Measurements from ENCODE around the gene COX10. TPM values are rescaled to one million over a fixed set of nuclear protein-coding genes. Genes with fewer than 3 reads are reported as not detected.

COX10 gene
- total and polyA plus RNA-seq, 9 donors = 11.4 to 16.1 (median 14.1) TPM

GRCh38 chr17:14091367-14091766, 22.1 kb downstream of the COX10 start:
- H3K27ac ChIP-seq (ENCODE audit: low read length) = no peak overlapping the region
- H3K4me3 ChIP-seq (ENCODE audit: low read length) = no peak overlapping the region
- DNase-seq = no peak
- H3K9me3 ChIP-seq (replicated peaks; ENCODE audit: control insufficient read depth, low read depth, low read length) = no peaks in the 10 kb centered on the region
- WGBS (ENCODE audit: insufficient coverage) = no CpG with 5 or more reads among the region's 4 CpGs
- H3K27me3 ChIP-seq (ENCODE audit: control insufficient read depth, insufficient read depth, low read length) = no peaks in the 10 kb centered on the region
- peaks cover 4% of the 10 kb centered on the region for H3K36me3 ChIP-seq (ENCODE audit: control insufficient read depth, insufficient read depth, low read length)
- H3K4me1 ChIP-seq (ENCODE audit: control insufficient read depth, insufficient read depth, low read length) = no peaks in the 10 kb centered on the region

GRCh38 chr17:14092808-14093207, 23.5 kb downstream of the COX10 start:
- H3K9me3 ChIP-seq (replicated peaks; ENCODE audit: control insufficient read depth, low read depth, low read length) = no peaks in the 10 kb centered on the region
- H3K4me3 ChIP-seq (ENCODE audit: low read length) = no peak overlapping the region
- H3K27me3 ChIP-seq (ENCODE audit: control insufficient read depth, insufficient read depth, low read length) = no peaks in the 10 kb centered on the region
- no CpG with 5 or more reads among the region's 1 CpG for WGBS (ENCODE audit: insufficient coverage)
- no peak for DNase-seq
- H3K36me3 ChIP-seq (ENCODE audit: control insufficient read depth, insufficient read depth, low read length) = peaks cover 4% of the 10 kb centered on the region
- H3K27ac ChIP-seq (ENCODE audit: low read length) = no peak overlapping the region
- no peaks in the 10 kb centered on the region for H3K4me1 ChIP-seq (ENCODE audit: control insufficient read depth, insufficient read depth, low read length)

- H3K9me3 ChIP-seq (replicated peaks; ENCODE audit: control insufficient read depth, low read depth, low read length) = no peaks in the 10 kb centered on the region
- WGBS (ENCODE audit: insufficient coverage) = 94% methylated on average over 2 of the region's 7 CpGs
- H3K4me3 ChIP-seq (ENCODE audit: low read length) = no peak overlapping the region
- H3K27me3 ChIP-seq (ENCODE audit: control insufficient read depth, insufficient read depth, low read length) = no peaks in the 10 kb centered on the region
- no peak overlapping the region for H3K27ac ChIP-seq (ENCODE audit: low read length)
- no peak for DNase-seq
- H3K36me3 ChIP-seq (ENCODE audit: control insufficient read depth, insufficient read depth, low read length) = peaks cover 4% of the 10 kb centered on the region
- no peaks in the 10 kb centered on the region for H3K4me1 ChIP-seq (ENCODE audit: control insufficient read depth, insufficient read depth, low read length)
These were observed 25.6 kb downstream of the COX10 start for GRCh38 chr17:14094676-14095601.

- H3K4me3 ChIP-seq (ENCODE audit: low read length) = no peak overlapping the region
- no peaks in the 10 kb centered on the region for H3K9me3 ChIP-seq (replicated peaks; ENCODE audit: control insufficient read depth, low read depth, low read length)
- 86% methylated on average over 1 of the region's 3 CpGs for WGBS (ENCODE audit: insufficient coverage)
- H3K27ac ChIP-seq (ENCODE audit: low read length) = no peak overlapping the region
- H3K36me3 ChIP-seq (ENCODE audit: control insufficient read depth, insufficient read depth, low read length) = peaks cover 4% of the 10 kb centered on the region
- no peaks in the 10 kb centered on the region for H3K27me3 ChIP-seq (ENCODE audit: control insufficient read depth, insufficient read depth, low read length)
- DNase-seq = no peak
- H3K4me1 ChIP-seq (ENCODE audit: control insufficient read depth, insufficient read depth, low read length) = no peaks in the 10 kb centered on the region
These were observed 26.3 kb downstream of the COX10 start for GRCh38 chr17:14095631-14096030.

- Histone ChIP-seq H3K4me1 (ENCODE audit: control insufficient read depth, insufficient read depth, low read length) (no peaks in the 10 kb centered on the region), H3K36me3 (ENCODE audit: control insufficient read depth, insufficient read depth, low read length) (peaks cover 7% of the 10 kb centered on the region), H3K27ac (ENCODE audit: low read length) (no peak overlapping the region), H3K9me3 (replicated peaks; ENCODE audit: control insufficient read depth, low read depth, low read length) (no peaks in the 10 kb centered on the region), H3K4me3 (ENCODE audit: low read length) (no peak overlapping the region), H3K27me3 (ENCODE audit: control insufficient read depth, insufficient read depth, low read length) (no peaks in the 10 kb centered on the region)
- DNase-seq = no peak
- 90% methylated on average over 1 of the region's 3 CpGs for WGBS (ENCODE audit: insufficient coverage)
These were observed 28.9 kb downstream of the COX10 start for GRCh38 chr17:14098246-14098645.

- Histone ChIP-seq H3K4me3 (ENCODE audit: low read length) (no peak overlapping the region), H3K9me3 (replicated peaks; ENCODE audit: control insufficient read depth, low read depth, low read length) (no peaks in the 10 kb centered on the region), H3K36me3 (ENCODE audit: control insufficient read depth, insufficient read depth, low read length) (peaks cover 7% of the 10 kb centered on the region), H3K27me3 (ENCODE audit: control insufficient read depth, insufficient read depth, low read length) (no peaks in the 10 kb centered on the region), H3K27ac (ENCODE audit: low read length) (no peak overlapping the region), H3K4me1 (ENCODE audit: control insufficient read depth, insufficient read depth, low read length) (no peaks in the 10 kb centered on the region)
- no CpG with 5 or more reads among the region's 3 CpGs for WGBS (ENCODE audit: insufficient coverage)
- no peak for DNase-seq
These were observed 32.7 kb downstream of the COX10 start for GRCh38 chr17:14101976-14102375.

- Histone ChIP-seq H3K36me3 (ENCODE audit: control insufficient read depth, insufficient read depth, low read length) (peaks cover 7% of the 10 kb centered on the region), H3K4me3 (ENCODE audit: low read length) (no peak overlapping the region), H3K9me3 (replicated peaks; ENCODE audit: control insufficient read depth, low read depth, low read length) (no peaks in the 10 kb centered on the region), H3K27ac (ENCODE audit: low read length) (no peak overlapping the region), H3K27me3 (ENCODE audit: control insufficient read depth, insufficient read depth, low read length) (no peaks in the 10 kb centered on the region), H3K4me1 (ENCODE audit: control insufficient read depth, insufficient read depth, low read length) (no peaks in the 10 kb centered on the region)
- WGBS (ENCODE audit: insufficient coverage) = 97% methylated on average over 5 of the region's 8 CpGs
- no peak for DNase-seq
These were observed 34.5 kb downstream of the COX10 start for GRCh38 chr17:14103836-14104235.

- Histone ChIP-seq H3K4me1 (ENCODE audit: control insufficient read depth, insufficient read depth, low read length) (no peaks in the 10 kb centered on the region), H3K36me3 (ENCODE audit: control insufficient read depth, insufficient read depth, low read length) (peaks cover 7% of the 10 kb centered on the region), H3K27me3 (ENCODE audit: control insufficient read depth, insufficient read depth, low read length) (no peaks in the 10 kb centered on the region), H3K9me3 (replicated peaks; ENCODE audit: control insufficient read depth, low read depth, low read length) (no peaks in the 10 kb centered on the region), H3K4me3 (ENCODE audit: low read length) (no peak overlapping the region), H3K27ac (ENCODE audit: low read length) (no peak overlapping the region)
- WGBS (ENCODE audit: insufficient coverage) = 40% methylated on average over 2 of the region's 3 CpGs
- DNase-seq = no peak
These were observed 35.4 kb downstream of the COX10 start for GRCh38 chr17:14104734-14105133.

GRCh38 chr17:14107889-14108288, 38.6 kb downstream of the COX10 start:
- H3K4me3 ChIP-seq (ENCODE audit: low read length) = no peak overlapping the region
- H3K27ac ChIP-seq (ENCODE audit: low read length) = no peak overlapping the region
- no peaks in the 10 kb centered on the region for H3K27me3 ChIP-seq (ENCODE audit: control insufficient read depth, insufficient read depth, low read length)
- DNase-seq = no peak
- no peaks in the 10 kb centered on the region for H3K9me3 ChIP-seq (replicated peaks; ENCODE audit: control insufficient read depth, low read depth, low read length)
- H3K36me3 ChIP-seq (ENCODE audit: control insufficient read depth, insufficient read depth, low read length) = peaks cover 3% of the 10 kb centered on the region
- H3K4me1 ChIP-seq (ENCODE audit: control insufficient read depth, insufficient read depth, low read length) = no peaks in the 10 kb centered on the region

GRCh38 chr17:14112407-14112806, 43.1 kb downstream of the COX10 start:
- H3K27me3 ChIP-seq (ENCODE audit: control insufficient read depth, insufficient read depth, low read length) = no peaks in the 10 kb centered on the region
- no peaks in the 10 kb centered on the region for H3K36me3 ChIP-seq (ENCODE audit: control insufficient read depth, insufficient read depth, low read length)
- no peak for DNase-seq
- no peaks in the 10 kb centered on the region for H3K4me1 ChIP-seq (ENCODE audit: control insufficient read depth, insufficient read depth, low read length)
- no peaks in the 10 kb centered on the region for H3K9me3 ChIP-seq (replicated peaks; ENCODE audit: control insufficient read depth, low read depth, low read length)
- 93% methylated on average over 2 of the region's 2 CpGs for WGBS (ENCODE audit: insufficient coverage)
- H3K27ac ChIP-seq (ENCODE audit: low read length) = no peak overlapping the region
- no peak overlapping the region for H3K4me3 ChIP-seq (ENCODE audit: low read length)

Data from muscle of leg (tissue), 11 donors.